Liver (tissue), 9 donors: ENCODE data around the gene PCDHGA10. TPM values are rescaled to one million over a fixed set of nuclear protein-coding genes. Genes with fewer than 3 reads are reported as not detected.

Experiments used
- DNase-seq: peaks from one replicate; pipeline ENCODE4 v3.0.0-alpha.2; 2017; ENCODE audit warnings: low spot score
- H3K27ac ChIP-seq, 2 donors: one replicate each; pipeline ENCODE4 v1.7.0; 2013; ENCODE audit warnings: inconsistent platforms in 2 of 2, low read length in 2 of 2, control low read depth in 1 of 2, low read depth in 1 of 2, mild to moderate bottlenecking in 1 of 2
- H3K27me3 ChIP-seq, 4 donors: one replicate each; pipeline versions ENCODE4 v1.6.1 to v1.7.0; 2013; ENCODE audit warnings: low read length in 3 of 4, inconsistent platforms in 1 of 4, mild to moderate bottlenecking in 1 of 4, moderate library complexity in 1 of 4; ENCODE audit not compliant: control insufficient read depth in 4 of 4, insufficient read depth in 4 of 4
- H3K36me3 ChIP-seq, 4 donors: one replicate each; pipeline versions ENCODE4 v1.6.1 to v1.7.0; 2013; ENCODE audit warnings: low read length in 3 of 4, mild to moderate bottlenecking in 3 of 4, low read depth in 1 of 4, moderate library complexity in 1 of 4; ENCODE audit not compliant: control insufficient read depth in 4 of 4, insufficient read depth in 3 of 4
- H3K4me1 ChIP-seq, 4 donors: one replicate each; pipeline versions ENCODE4 v1.6.1 to v1.7.0; 2013; ENCODE audit warnings: low read length in 3 of 4, mild to moderate bottlenecking in 3 of 4, moderate library complexity in 1 of 4; ENCODE audit not compliant: control insufficient read depth in 4 of 4, insufficient read depth in 4 of 4
- H3K4me3 ChIP-seq, 3 donors: one replicate each; pipeline versions ENCODE4 v1.6.1 to v1.7.0; 2013; ENCODE audit warnings: low read length in 3 of 3, control low read depth in 1 of 3, low read depth in 1 of 3, mild to moderate bottlenecking in 1 of 3
- H3K9ac ChIP-seq, 2 donors: one replicate each; pipeline ENCODE4 v1.7.0; 2013; ENCODE audit warnings: low read length in 2 of 2, mild to moderate bottlenecking in 2 of 2, moderate library complexity in 2 of 2, control low read depth in 1 of 2, low read depth in 1 of 2
- H3K9me3 ChIP-seq, 4 donors: one replicate each; pipeline versions ENCODE4 v1.6.1 to v1.7.0; 2013; ENCODE audit warnings: low read length in 3 of 4; ENCODE audit not compliant: control insufficient read depth in 4 of 4
- ATF3 ChIP-seq: IDR thresholded peaks from 2 replicates; pipeline ENCODE4 v1.6.1; 2016; ENCODE audit warnings: antibody characterized with exemption
- EGR1 ChIP-seq, 2 donors: IDR thresholded peaks; 2 replicates each; pipeline ENCODE4 v1.6.1; 2016 to 2018; ENCODE audit warnings: antibody characterized with exemption in 2 of 2, low read depth in 2 of 2
- FOXA1 ChIP-seq: IDR thresholded peaks from 2 replicates; pipeline ENCODE4 v1.6.1; 2016; ENCODE audit warnings: antibody characterized with exemption
- FOXA2 ChIP-seq: IDR thresholded peaks from 2 replicates; pipeline ENCODE4 v1.6.1; 2016; ENCODE audit warnings: antibody characterized with exemption
- GABPA ChIP-seq, 2 donors: IDR thresholded peaks in 1 of 2; conservative IDR thresholded peaks in 1 of 2; 2 replicates each; pipeline ENCODE4 v1.6.1; 2016; ENCODE audit warnings: antibody characterized with exemption in 2 of 2, mild to moderate bottlenecking in 1 of 2, moderate library complexity in 1 of 2
- HNF4A ChIP-seq, 2 donors: conservative IDR thresholded peaks; 2 replicates each; pipeline ENCODE4 v1.6.1; 2016; ENCODE audit warnings: antibody characterized with exemption in 2 of 2, mild to moderate bottlenecking in 2 of 2
- HNF4G ChIP-seq: IDR thresholded peaks from 2 replicates; pipeline ENCODE4 v1.6.1; 2016; ENCODE audit warnings: antibody characterized with exemption
- JUND ChIP-seq, 2 donors: IDR thresholded peaks; 2 replicates each; pipeline ENCODE4 v1.6.1; 2016; ENCODE audit warnings: antibody characterized with exemption in 2 of 2
- MAX ChIP-seq: IDR thresholded peaks from 2 replicates; pipeline ENCODE4 v1.6.1; 2016; ENCODE audit warnings: antibody characterized with exemption
- NR2F2 ChIP-seq: IDR thresholded peaks from 2 replicates; pipeline ENCODE4 v1.6.1; 2016; ENCODE audit warnings: antibody characterized with exemption
- RAD21 ChIP-seq, 2 donors: IDR thresholded peaks; 2 replicates each; pipeline ENCODE4 v1.6.1; 2016; ENCODE audit warnings: antibody characterized with exemption in 2 of 2, mild to moderate bottlenecking in 2 of 2
- REST ChIP-seq: IDR thresholded peaks from 2 replicates; pipeline ENCODE4 v1.6.1; 2016; ENCODE audit warnings: antibody characterized with exemption, mild to moderate bottlenecking
- RXRA ChIP-seq, 2 donors: IDR thresholded peaks; 2 replicates each; pipeline ENCODE4 v1.6.1; 2017 to 2018; ENCODE audit warnings: antibody characterized with exemption in 2 of 2, mild to moderate bottlenecking in 1 of 2
- SP1 ChIP-seq: IDR thresholded peaks from 2 replicates; pipeline ENCODE4 v1.6.1; 2018; ENCODE audit warnings: antibody characterized with exemption, mild to moderate bottlenecking
- TAF1 ChIP-seq: conservative IDR thresholded peaks from 2 replicates; pipeline ENCODE4 v1.6.1; 2016; ENCODE audit warnings: antibody characterized with exemption, mild to moderate bottlenecking
- YY1 ChIP-seq: IDR thresholded peaks from 2 replicates; pipeline ENCODE4 v1.6.1; 2016; ENCODE audit warnings: antibody characterized with exemption, mild to moderate bottlenecking
- whole genome bisulfite sequencing: extraction: QIAGEN DNeasy Blood & Tissue Kit; methylation state at CpG from one replicate; pipeline ENCODE4 v1.1.7; 2013; 5-methylcytosine and 5-hydroxymethylcytosine counted together
- polyA plus RNA-seq, 2 donors: library from polyadenylated mRNA; stranded (reverse) in 1 of 2; unstranded in 1 of 2; fragments of 200-250 nt in 1 of 2; fragments of >200 nt in 1 of 2; fragmentation: Nextera tagmentation in 1 of 2; extraction: Ambion mirVana in 1 of 2; gene quantifications; one replicate each; pipeline versions ENCODE4 v1.2.1 to v1.2.3, GENCODE V29; 2013 to 2015
- total RNA-seq, 2 donors: library from RNA; depleted of rRNA; stranded (reverse); fragments of >200 nt; gene quantifications; one replicate each; pipeline ENCODE4 v1.2.3, GENCODE V29; 2014
- TF ChIP-seq, protein P1 (sequence below): fragments of 150-350 bp; IDR thresholded peaks from 2 replicates; pipeline ENCODE4 v1.5.1; 2017; ENCODE audit warnings: improper control_type of control experiment, low read depth, low read length; ENCODE audit not compliant: missing input control
- TF ChIP-seq, protein P2 (sequence below): IDR thresholded peaks from 2 replicates; pipeline ENCODE4 v1.6.1; 2016; ENCODE audit warnings: antibody characterized with exemption
- donor health status: healthy.
- donor health status: healthy.
- donor health status: healthy.
- donor health status: healthy.
- donor health status: healthy.

PCDHGA10 gene
- total and polyA plus RNA-seq, 4 donors: 1.2 to 3.9 (median 1.6) TPM

DNA sequence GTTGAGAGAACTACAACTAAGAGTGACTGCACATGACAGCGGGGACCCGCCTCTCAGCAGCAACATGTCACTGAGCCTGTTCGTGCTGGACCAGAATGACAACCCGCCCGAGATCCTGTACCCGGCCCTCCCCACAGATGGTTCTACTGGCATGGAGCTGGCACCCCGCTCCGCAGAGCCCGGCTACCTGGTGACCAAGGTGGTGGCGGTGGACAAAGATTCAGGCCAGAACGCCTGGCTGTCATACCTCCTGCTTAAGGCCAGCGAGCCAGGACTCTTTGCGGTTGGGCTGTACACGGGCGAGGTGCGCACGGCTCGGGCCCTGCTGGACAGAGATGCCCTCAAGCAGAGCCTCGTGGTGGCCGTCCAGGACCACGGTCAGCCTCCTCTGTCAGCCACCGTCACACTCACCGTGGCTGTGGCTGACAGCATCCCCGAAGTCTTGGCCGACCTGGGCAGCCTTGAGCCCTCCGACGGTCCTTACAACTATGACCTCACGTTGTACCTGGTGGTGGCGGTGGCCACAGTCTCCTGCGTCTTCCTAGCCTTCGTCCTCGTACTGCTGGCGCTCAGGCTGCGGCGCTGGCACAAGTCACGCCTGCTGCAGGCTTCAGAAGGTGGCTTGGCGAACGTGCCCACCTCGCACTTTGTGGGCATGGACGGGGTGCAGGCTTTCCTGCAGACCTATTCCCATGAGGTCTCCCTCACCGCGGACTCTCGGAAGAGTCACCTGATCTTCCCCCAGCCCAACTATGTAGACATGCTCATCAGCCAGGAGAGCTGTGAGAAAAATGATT lies 28.1 kb upstream of the PCDHGA10 start:
- no peak for TF ChIP-seq FOXA2
- TF ChIP-seq EGR1 (IDR thresholded peaks at IDR 0.05; ENCODE audit: low read depth in 2 of 2): no peak
- TF ChIP-seq SP1: no peak
- TF ChIP-seq FOXA1: no peak
- TF ChIP-seq TAF1: no peak
- TF ChIP-seq REST: no peak
- TF ChIP-seq GABPA (IDR thresholded peaks at IDR 0.05 in 1 of 2, conservative IDR thresholded peaks at IDR 0.05 in 1 of 2): no peak
- no peak for TF ChIP-seq MAX
- TF ChIP-seq YY1: no peak
- TF ChIP-seq, protein P1, sequence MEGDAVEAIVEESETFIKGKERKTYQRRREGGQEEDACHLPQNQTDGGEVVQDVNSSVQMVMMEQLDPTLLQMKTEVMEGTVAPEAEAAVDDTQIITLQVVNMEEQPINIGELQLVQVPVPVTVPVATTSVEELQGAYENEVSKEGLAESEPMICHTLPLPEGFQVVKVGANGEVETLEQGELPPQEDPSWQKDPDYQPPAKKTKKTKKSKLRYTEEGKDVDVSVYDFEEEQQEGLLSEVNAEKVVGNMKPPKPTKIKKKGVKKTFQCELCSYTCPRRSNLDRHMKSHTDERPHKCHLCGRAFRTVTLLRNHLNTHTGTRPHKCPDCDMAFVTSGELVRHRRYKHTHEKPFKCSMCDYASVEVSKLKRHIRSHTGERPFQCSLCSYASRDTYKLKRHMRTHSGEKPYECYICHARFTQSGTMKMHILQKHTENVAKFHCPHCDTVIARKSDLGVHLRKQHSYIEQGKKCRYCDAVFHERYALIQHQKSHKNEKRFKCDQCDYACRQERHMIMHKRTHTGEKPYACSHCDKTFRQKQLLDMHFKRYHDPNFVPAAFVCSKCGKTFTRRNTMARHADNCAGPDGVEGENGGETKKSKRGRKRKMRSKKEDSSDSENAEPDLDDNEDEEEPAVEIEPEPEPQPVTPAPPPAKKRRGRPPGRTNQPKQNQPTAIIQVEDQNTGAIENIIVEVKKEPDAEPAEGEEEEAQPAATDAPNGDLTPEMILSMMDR: no peak
- TF ChIP-seq JUND (IDR thresholded peaks at IDR 0.05): no peak
- no peak for TF ChIP-seq ATF3
- TF ChIP-seq NR2F2: no peak
- no peak for TF ChIP-seq HNF4A (conservative IDR thresholded peaks at IDR 0.05)
- TF ChIP-seq HNF4G: no peak
- TF ChIP-seq, protein P2, sequence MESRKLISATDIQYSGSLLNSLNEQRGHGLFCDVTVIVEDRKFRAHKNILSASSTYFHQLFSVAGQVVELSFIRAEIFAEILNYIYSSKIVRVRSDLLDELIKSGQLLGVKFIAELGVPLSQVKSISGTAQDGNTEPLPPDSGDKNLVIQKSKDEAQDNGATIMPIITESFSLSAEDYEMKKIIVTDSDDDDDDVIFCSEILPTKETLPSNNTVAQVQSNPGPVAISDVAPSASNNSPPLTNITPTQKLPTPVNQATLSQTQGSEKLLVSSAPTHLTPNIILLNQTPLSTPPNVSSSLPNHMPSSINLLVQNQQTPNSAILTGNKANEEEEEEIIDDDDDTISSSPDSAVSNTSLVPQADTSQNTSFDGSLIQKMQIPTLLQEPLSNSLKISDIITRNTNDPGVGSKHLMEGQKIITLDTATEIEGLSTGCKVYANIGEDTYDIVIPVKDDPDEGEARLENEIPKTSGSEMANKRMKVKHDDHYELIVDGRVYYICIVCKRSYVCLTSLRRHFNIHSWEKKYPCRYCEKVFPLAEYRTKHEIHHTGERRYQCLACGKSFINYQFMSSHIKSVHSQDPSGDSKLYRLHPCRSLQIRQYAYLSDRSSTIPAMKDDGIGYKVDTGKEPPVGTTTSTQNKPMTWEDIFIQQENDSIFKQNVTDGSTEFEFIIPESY: no peak
- TF ChIP-seq RAD21 (IDR thresholded peaks at IDR 0.05): no peak
- TF ChIP-seq RXRA (IDR thresholded peaks at IDR 0.05): no peak
- Histone ChIP-seq H3K27ac (no peak overlapping the region), H3K9ac (no peak overlapping the region), H3K4me1 (peaks cover 0 to 4% (median 0%) of the 10 kb centered on the region in 4 donors), H3K27me3 (peaks cover 0 to 10% (median 0%) of the 10 kb centered on the region in 4 donors), H3K4me3 (peak overlapping the region in 1 of 3 donors; percentile 3), H3K36me3 (no peaks in the 10 kb centered on the region), H3K9me3 (peaks cover 32 to 77% (median 42%) of the 10 kb centered on the region in 4 donors)
- WGBS: 40% methylated on average over 43 of the region's 43 CpGs
- no peak for DNase-seq
